ENCODE results near the gene ACOT7.

- TF ChIP-seq CTCF (IDR thresholded peaks at IDR 0.05) (no peak), POLR2AphosphoS5 (IDR thresholded peaks at IDR 0.05; ENCODE audit: insufficient read depth in 1 of 2, low read depth in 1 of 2) (no peak)
These were observed 64.9 kb downstream of the ACOT7 start for GRCh38 chr1:6328696-6329095.
